ENCODE data around the gene BICC1. TPM values are rescaled to one million over a fixed set of nuclear protein-coding genes. Genes with fewer than 3 reads are reported as not detected.

The BICC1 gene
- total and polyA plus RNA-seq, 2 of the 8 experiments (the other 6 are each of a cell fraction or from before 2014, with no cell fraction given), result 0.20 to 0.73 TPM

- no peak overlapping the region for H3K9ac ChIP-seq (replicated peaks in 1 of 4; ENCODE audit: extremely low read depth in 1 of 4, low read depth in 3 of 4, low read length in 3 of 4)
- no peak overlapping the region for H2AFZ ChIP-seq (ENCODE audit: low read length)
- no peak overlapping the region for H3K4me3 ChIP-seq (ENCODE audit: extremely low read depth in 1 of 4, insufficient read depth in 2 of 4, low read depth in 3 of 4, low read length in 4 of 4)
- no peak overlapping the region for H2BK15ac ChIP-seq (ENCODE audit: low read length)
- H3K4ac ChIP-seq (replicated peaks; ENCODE audit: insufficient read length, low read depth, low read length), result no peak overlapping the region
- no peaks in the 10 kb centered on the region for H3K79me2 ChIP-seq (ENCODE audit: control insufficient read depth in 1 of 2, insufficient read depth in 2 of 2, low read length in 2 of 2)
- ChIA-PET POLR2A (ENCODE audit: partially characterized antibody) (no interaction called here), CTCF (ENCODE audit: partially characterized antibody) (interaction anchor here (1.5 kb wide), 1 partner anchor 88 kb away, joined by 4 read pairs; no protein-coding TSS in a partner anchor)
- no peaks in the 10 kb centered on the region for H3K9me3 ChIP-seq (ENCODE audit: insufficient read depth in 2 of 2, low read depth in 1 of 2, low read length in 1 of 2)
- no peaks in the 10 kb centered on the region for H4K20me1 ChIP-seq (replicated peaks in 1 of 2; ENCODE audit: control insufficient read depth in 1 of 2, insufficient read depth in 2 of 2, low read length in 2 of 2)
- H2BK5ac ChIP-seq (ENCODE audit: low read depth, low read length), result no peak overlapping the region
- no peaks in the 10 kb centered on the region for H3K27me3 ChIP-seq (replicated peaks in 1 of 4; ENCODE audit: control insufficient read depth in 3 of 4, extremely low read depth in 1 of 4, insufficient read depth in 3 of 4, low read length in 3 of 4)
- H2BK120ac ChIP-seq (replicated peaks; ENCODE audit: low read depth, low read length), result no peak overlapping the region
- H3K23me2 ChIP-seq (ENCODE audit: low read depth, low read length), result no peaks in the 10 kb centered on the region; the same call in 1 of the 2 replicates
- H3K56ac ChIP-seq (replicated peaks; ENCODE audit: insufficient read length, low read depth, low read length), result no peak overlapping the region
- no peak overlapping the region for H3K4me2 ChIP-seq (ENCODE audit: insufficient read depth in 1 of 2, low read depth in 2 of 2, low read length in 2 of 2)
- no peak overlapping the region for H3K18ac ChIP-seq (ENCODE audit: extremely low read depth, low read length)
- no peaks in the 10 kb centered on the region; a peak in 1 of 7 replicates for H3K4me1 ChIP-seq (replicated peaks in 1 of 4; ENCODE audit: control insufficient read depth in 3 of 4, insufficient read depth in 4 of 4, low read length in 3 of 4)
- no peak overlapping the region for H3K14ac ChIP-seq (ENCODE audit: insufficient read length)
- H2BK12ac ChIP-seq (ENCODE audit: low read depth, low read length), result no peak overlapping the region
- FAIRE-seq (no peak), DNase-seq (ENCODE audit: low read depth in 1 of 2, low spot score in 2 of 2) (no peak)
- no peaks in the 10 kb centered on the region for H3K36me3 ChIP-seq (ENCODE audit: control insufficient read depth in 2 of 4, insufficient read depth in 4 of 4, low read length in 3 of 4)
- H2AK5ac ChIP-seq (ENCODE audit: low read depth, low read length), result no peak overlapping the region
- H4K8ac ChIP-seq (ENCODE audit: extremely low read depth, insufficient read depth, low read length), result no peak overlapping the region
- H4K91ac ChIP-seq (replicated peaks; ENCODE audit: insufficient read length, low read length), result no peak overlapping the region
- WGBS, 2 experiments (ENCODE audit: extremely low coverage in 1 of 2, insufficient coverage in 1 of 2, insufficient read length in 1 of 2, insufficient replicate concordance in 2 of 2, low coverage in 1 of 2, low lambda C conversion rate in 2 of 2, missing lambda C conversion rate in 1 of 2), result 86% methylated on average over 1 of the region's 1 CpG; no CpG with 5 or more reads in 1 of the 2 experiments
- H2BK20ac ChIP-seq (ENCODE audit: low read length), result no peak overlapping the region
- H3K27ac ChIP-seq (ENCODE audit: low read depth, low read length), result no peak overlapping the region
- no peak overlapping the region for H4K5ac ChIP-seq (ENCODE audit: insufficient read length, low read depth, low read length)
- H3K23ac ChIP-seq (ENCODE audit: insufficient read length), result no peak overlapping the region
- H3K79me1 ChIP-seq (ENCODE audit: low read depth, low read length), result no peaks in the 10 kb centered on the region
- TF ChIP-seq GABPA (IDR thresholded peaks at IDR 0.05; ENCODE audit: borderline replicate concordance, insufficient read depth, low read length) (no peak), KDM4A (IDR thresholded peaks at IDR 0.05; ENCODE audit: low read depth, low read length, severe bottlenecking) (no peak), TAF1 (IDR thresholded peaks at IDR 0.05; ENCODE audit: low read depth, low read length) (no peak)
Observed at GRCh38 chr10:58502956-58503355, 9.7 kb upstream of the BICC1 start.
